ENCODE data around the gene CX3CR1.

Gene CX3CR1

DNA sequence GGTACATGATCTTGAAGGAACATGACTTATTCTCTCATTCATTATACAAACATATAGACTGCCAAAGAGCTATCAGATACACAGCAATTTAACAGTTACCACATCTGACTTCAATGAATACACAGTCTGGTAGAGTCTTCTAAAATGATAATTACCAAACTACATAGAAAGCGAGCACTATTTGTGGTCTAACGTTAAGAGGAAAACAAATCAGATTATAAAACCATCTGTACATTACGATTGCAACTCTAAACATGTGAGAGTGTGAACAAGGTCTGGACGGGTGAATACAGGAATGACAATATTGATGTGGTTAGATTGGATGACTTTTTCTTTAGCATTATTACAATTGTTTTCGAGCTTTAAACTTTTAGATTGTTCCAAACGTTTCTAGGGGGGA, 16.3 kb downstream of the CX3CR1 start:
- peaks cover 15% of the 10 kb centered on the region for H3F3A ChIP-seq (ENCODE audit: insufficient read depth, low read length)
- no peaks in the 10 kb centered on the region for H3K9me2 ChIP-seq (replicated peaks; ENCODE audit: insufficient read depth, low read length)
- H3K27me3 ChIP-seq (replicated peaks; ENCODE audit: insufficient read depth, low read length): no peaks in the 10 kb centered on the region
- H3K27ac ChIP-seq (ENCODE audit: low read length): peak overlapping the region; percentile 27; the same call in 1 of the 2 replicates
- no peaks in the 10 kb centered on the region for H3K36me3 ChIP-seq (replicated peaks; ENCODE audit: insufficient read depth, low read length)
- TF ChIP-seq EZH2 (optimal IDR thresholded peaks at IDR 0.05; ENCODE audit: low read depth, low read length) (no peak), EZH2phosphoT487 (IDR thresholded peaks at IDR 0.05; ENCODE audit: low read length) (no peak)
- TF ChIP-seq, protein P1, sequence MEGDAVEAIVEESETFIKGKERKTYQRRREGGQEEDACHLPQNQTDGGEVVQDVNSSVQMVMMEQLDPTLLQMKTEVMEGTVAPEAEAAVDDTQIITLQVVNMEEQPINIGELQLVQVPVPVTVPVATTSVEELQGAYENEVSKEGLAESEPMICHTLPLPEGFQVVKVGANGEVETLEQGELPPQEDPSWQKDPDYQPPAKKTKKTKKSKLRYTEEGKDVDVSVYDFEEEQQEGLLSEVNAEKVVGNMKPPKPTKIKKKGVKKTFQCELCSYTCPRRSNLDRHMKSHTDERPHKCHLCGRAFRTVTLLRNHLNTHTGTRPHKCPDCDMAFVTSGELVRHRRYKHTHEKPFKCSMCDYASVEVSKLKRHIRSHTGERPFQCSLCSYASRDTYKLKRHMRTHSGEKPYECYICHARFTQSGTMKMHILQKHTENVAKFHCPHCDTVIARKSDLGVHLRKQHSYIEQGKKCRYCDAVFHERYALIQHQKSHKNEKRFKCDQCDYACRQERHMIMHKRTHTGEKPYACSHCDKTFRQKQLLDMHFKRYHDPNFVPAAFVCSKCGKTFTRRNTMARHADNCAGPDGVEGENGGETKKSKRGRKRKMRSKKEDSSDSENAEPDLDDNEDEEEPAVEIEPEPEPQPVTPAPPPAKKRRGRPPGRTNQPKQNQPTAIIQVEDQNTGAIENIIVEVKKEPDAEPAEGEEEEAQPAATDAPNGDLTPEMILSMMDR (IDR thresholded peaks at IDR 0.05; ENCODE audit: low read length): no peak
- no peaks in the 10 kb centered on the region for H4K20me1 ChIP-seq (ENCODE audit: insufficient read depth, low read length)
- no peak overlapping the region for H3K9ac ChIP-seq (ENCODE audit: low read length)
- no peak for DNase-seq
- peak overlapping the region; percentile 16; the same call in 1 of the 2 replicates for H3K4me2 ChIP-seq (ENCODE audit: low read depth, low read length)
- no peak overlapping the region for H3K4me3 ChIP-seq (ENCODE audit: low read length)
- H3K4me1 ChIP-seq (ENCODE audit: low read length): peaks cover 44% of the 10 kb centered on the region
- H2AFZ ChIP-seq (ENCODE audit: low read length): no peak overlapping the region
- no peaks in the 10 kb centered on the region for H3K9me3 ChIP-seq (replicated peaks; ENCODE audit: insufficient read depth, low read length)
- H3K79me2 ChIP-seq (ENCODE audit: low read length): no peaks in the 10 kb centered on the region

DNA sequence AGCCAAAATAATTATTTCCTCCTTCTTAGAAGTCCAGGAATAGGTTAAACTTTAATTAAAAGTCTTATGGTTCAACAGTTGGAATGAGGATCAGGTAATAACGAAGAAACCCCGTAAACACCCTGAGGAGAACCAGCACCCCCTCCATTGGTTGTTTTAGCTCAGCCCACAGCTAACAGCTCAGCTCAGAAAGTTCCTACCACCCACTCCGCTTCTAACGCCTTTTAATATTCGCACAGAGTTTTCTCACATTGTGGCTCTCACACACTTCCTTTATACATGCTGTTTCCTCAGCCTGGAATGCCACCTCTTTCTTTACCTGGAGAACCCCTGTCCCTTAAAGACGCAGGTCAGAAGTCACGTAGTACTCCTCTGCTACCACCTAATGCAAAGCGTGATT, 17.0 kb downstream of the CX3CR1 start:
- Histone ChIP-seq H3K9me3 (replicated peaks; ENCODE audit: insufficient read depth, low read length) (no peaks in the 10 kb centered on the region), H3K27me3 (replicated peaks; ENCODE audit: insufficient read depth, low read length) (no peaks in the 10 kb centered on the region), H3K4me1 (ENCODE audit: low read length) (peaks cover 44% of the 10 kb centered on the region), H3K4me3 (ENCODE audit: low read length) (no peak overlapping the region), H3K9ac (ENCODE audit: low read length) (no peak overlapping the region), H3K79me2 (ENCODE audit: low read length) (no peaks in the 10 kb centered on the region), H4K20me1 (ENCODE audit: insufficient read depth, low read length) (no peaks in the 10 kb centered on the region), H2AFZ (ENCODE audit: low read length) (no peak overlapping the region), H3K27ac (ENCODE audit: low read length) (no peak overlapping the region), H3K4me2 (ENCODE audit: low read depth, low read length) (no peak overlapping the region), H3K36me3 (replicated peaks; ENCODE audit: insufficient read depth, low read length) (no peaks in the 10 kb centered on the region), H3F3A (ENCODE audit: insufficient read depth, low read length) (peaks cover 15% of the 10 kb centered on the region), H3K9me2 (replicated peaks; ENCODE audit: insufficient read depth, low read length) (no peaks in the 10 kb centered on the region)
- TF ChIP-seq, protein P1 (IDR thresholded peaks at IDR 0.05; ENCODE audit: low read length): no peak
- TF ChIP-seq EZH2 (optimal IDR thresholded peaks at IDR 0.05; ENCODE audit: low read depth, low read length) (no peak), EZH2phosphoT487 (IDR thresholded peaks at IDR 0.05; ENCODE audit: low read length) (no peak)
- DNase-seq: no peak

DNA sequence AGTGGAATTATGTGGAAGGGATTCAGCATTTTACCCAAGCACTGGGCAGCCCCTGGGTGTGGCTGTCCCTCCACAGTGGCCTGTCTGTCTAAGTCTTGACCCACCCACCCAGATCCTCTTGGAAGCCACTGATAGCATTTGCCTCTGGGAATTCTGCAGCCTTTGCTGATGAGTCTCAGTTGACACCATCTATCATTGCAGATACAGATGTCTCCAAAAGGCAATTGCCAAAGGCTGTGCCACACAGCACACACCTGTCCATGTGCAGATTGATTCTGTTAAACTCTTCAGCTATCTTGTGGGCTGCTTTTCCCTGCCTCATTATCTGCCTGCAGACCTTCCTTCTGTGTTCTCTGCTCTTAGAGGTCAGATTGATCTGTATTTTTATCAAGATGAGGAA, 18.1 kb downstream of the CX3CR1 start:
- H3F3A ChIP-seq (ENCODE audit: insufficient read depth, low read length): peaks cover 19% of the 10 kb centered on the region
- H3K4me3 ChIP-seq (ENCODE audit: low read length): no peak overlapping the region
- TF ChIP-seq EZH2 (optimal IDR thresholded peaks at IDR 0.05; ENCODE audit: low read depth, low read length) (no peak), EZH2phosphoT487 (IDR thresholded peaks at IDR 0.05; ENCODE audit: low read length) (no peak)
- TF ChIP-seq, protein P1 (IDR thresholded peaks at IDR 0.05; ENCODE audit: low read length): no peak
- H3K4me1 ChIP-seq (ENCODE audit: low read length): peaks cover 47% of the 10 kb centered on the region
- no peak overlapping the region for H3K4me2 ChIP-seq (ENCODE audit: low read depth, low read length)
- no peak overlapping the region; the same call in 1 of the 2 replicates for H3K9ac ChIP-seq (ENCODE audit: low read length)
- no peaks in the 10 kb centered on the region for H3K36me3 ChIP-seq (replicated peaks; ENCODE audit: insufficient read depth, low read length)
- no peaks in the 10 kb centered on the region for H3K9me3 ChIP-seq (replicated peaks; ENCODE audit: insufficient read depth, low read length)
- DNase-seq: no peak
- no peak overlapping the region; the same call in 1 of the 2 replicates for H2AFZ ChIP-seq (ENCODE audit: low read length)
- H3K27ac ChIP-seq (ENCODE audit: low read length): peak overlapping the region; percentile 61; the same call in 1 of the 2 replicates
- no peaks in the 10 kb centered on the region for H3K79me2 ChIP-seq (ENCODE audit: low read length)
- no peaks in the 10 kb centered on the region for H3K27me3 ChIP-seq (replicated peaks; ENCODE audit: insufficient read depth, low read length)
- no peaks in the 10 kb centered on the region for H4K20me1 ChIP-seq (ENCODE audit: insufficient read depth, low read length)
- no peaks in the 10 kb centered on the region for H3K9me2 ChIP-seq (replicated peaks; ENCODE audit: insufficient read depth, low read length)
